Body of pancreas (tissue), 4 donors: Measurements from ENCODE around the gene SLC35F3. TPM values are rescaled to one million over a fixed set of nuclear protein-coding genes. Genes with fewer than 3 reads are reported as not detected.

Experiments
- ATAC-seq: fragments of 150-250 bp; one replicate; pipeline ENCODE4 v1.9.1; 2016
- DNase-seq, 4 donors: peaks; one replicate each; pipeline ENCODE4 v3.0.0-alpha.2; 2019
- H3K27ac ChIP-seq, 4 donors: fragments of 200-600 bp; sonication (generic); 1 replicate in 3 of 4; 2 replicates in 1 of 4; pipeline versions ENCODE4 v1.5.1 to v1.6.1; 2016 to 2019; ENCODE audit warnings: mild to moderate bottlenecking in 1 of 4, mixed read lengths in 1 of 4, moderate library complexity in 1 of 4
- H3K27me3 ChIP-seq, 2 donors: fragments of 200-600 bp; sonication (generic); one replicate each; pipeline ENCODE4 v1.6.0; 2016; ENCODE audit warnings: mild to moderate bottlenecking in 1 of 2
- H3K36me3 ChIP-seq, 2 donors: fragments of 200-600 bp; sonication (generic); replicated peaks in 1 of 2; 2 replicates each; pipeline ENCODE4 v1.5.1; 2016; ENCODE audit warnings: low read depth in 2 of 2; ENCODE audit not compliant: insufficient read depth in 1 of 2
- H3K4me1 ChIP-seq: fragments of 200-600 bp; sonication (generic); one replicate; pipeline ENCODE4 v1.6.0; 2016
- H3K4me3 ChIP-seq, 2 donors: fragments of 200-600 bp; sonication (generic); 1 replicate in 1 of 2; 2 replicates in 1 of 2; pipeline ENCODE4 v1.5.1; 2016 to 2019
- H3K9me3 ChIP-seq, 3 donors: fragments of 200-600 bp; sonication (generic); 1 replicate in 2 of 3; 2 replicates in 1 of 3; pipeline ENCODE4 v1.5.1; 2016
- CTCF ChIP-seq, 7 experiments: fragments of 450-650 bp in 4 of 7; fragments of 200-600 bp in 3 of 7; sonication (generic) in 3 of 7; IDR thresholded peaks; one replicate each; pipeline ENCODE4 v1.5.1; 2016 to 2019; ENCODE audit warnings: antibody characterized with exemption in 7 of 7
- POLR2A ChIP-seq, 3 donors: fragments of 450-650 bp; IDR thresholded peaks; one replicate each; pipeline ENCODE4 v1.6.1; 2016; ENCODE audit warnings: antibody characterized with exemption in 3 of 3, mild to moderate bottlenecking in 2 of 3
- WGBS, 2 donors: methylation state at CpG; one replicate each; pipeline ENCODE4 v1.1.5; 2017; 5-methylcytosine and 5-hydroxymethylcytosine counted together
- intact Hi-C: fragments of 100-400 bp; cut with DNase I; formaldehyde crosslinking; loops from one replicate; pipeline ENCODE4 v1.15.1; 2023
- total RNA-seq, 2 donors: library from RNA; depleted of rRNA; stranded (reverse); fragments of >200 nt; gene quantifications; one replicate each; pipeline ENCODE4 v1.1.0, GENCODE V29; 2016

Gene SLC35F3
- total RNA-seq, 2 donors from 2014 or later, result 0.99 to 11.7 TPM

GRCh38 chr1:234309598-234310459 is 405.4 kb downstream of the SLC35F3 start:
- WGBS, 2 donors, result 30% methylated on average over 26 of the region's 26 CpGs
- no peaks in the 10 kb centered on the region for H3K27me3 ChIP-seq
- no peaks in the 10 kb centered on the region for H3K9me3 ChIP-seq
- ATAC-seq (peak; percentile 88), DNase-seq (peak; percentile 76 to 84 (median 78))
- intact Hi-C loops, result loop anchor here (5.0 to 10.0 kb wide), 3 partner anchors 93 to 198 kb away; no protein-coding TSS in a partner anchor
- no peaks in the 10 kb centered on the region for H3K36me3 ChIP-seq
- peaks cover 11% of the 10 kb centered on the region for H3K4me1 ChIP-seq
- H3K4me3 ChIP-seq, result no peak overlapping the region
- TF ChIP-seq CTCF (IDR thresholded peaks at IDR 0.05) (peak; percentile 75 to 93 (median 85)), POLR2A (IDR thresholded peaks at IDR 0.05) (no peak)
- H3K27ac ChIP-seq, result no peak overlapping the region

- H3K27ac ChIP-seq, result no peak overlapping the region
- H3K36me3 ChIP-seq, result no peaks in the 10 kb centered on the region
- no peak overlapping the region for H3K4me3 ChIP-seq
- TF ChIP-seq POLR2A (IDR thresholded peaks at IDR 0.05) (no peak), CTCF (IDR thresholded peaks at IDR 0.05) (no peak)
- H3K4me1 ChIP-seq, result peaks cover 11% of the 10 kb centered on the region
- DNase-seq (no peak), ATAC-seq (no peak)
- H3K9me3 ChIP-seq, result no peaks in the 10 kb centered on the region
- no peaks in the 10 kb centered on the region for H3K27me3 ChIP-seq
- 25 to 47% methylated on average over 1 of the region's 1 CpG for WGBS, 2 donors
- intact Hi-C loops, result loop anchor here (5.0 to 10.0 kb wide), 3 partner anchors 93 to 198 kb away; no protein-coding TSS in a partner anchor
Observed at GRCh38 chr1:234310460-234310817, 406.0 kb downstream of the SLC35F3 start.

GRCh38 chr1:234311414-234311813 is 406.9 kb downstream of the SLC35F3 start:
- ATAC-seq (no peak), DNase-seq (no peak)
- Histone ChIP-seq H3K27ac (no peak overlapping the region), H3K9me3 (no peaks in the 10 kb centered on the region), H3K27me3 (no peaks in the 10 kb centered on the region), H3K36me3 (no peaks in the 10 kb centered on the region), H3K4me1 (peaks cover 11% of the 10 kb centered on the region), H3K4me3 (no peak overlapping the region)
- intact Hi-C loops, result loop anchor here (5.0 to 10.0 kb wide), 3 partner anchors 94 to 199 kb away; no protein-coding TSS in a partner anchor
- TF ChIP-seq CTCF (IDR thresholded peaks at IDR 0.05), result no peak
- TF ChIP-seq POLR2A (IDR thresholded peaks at IDR 0.05), result no peak
- 75 to 88% methylated on average over 7 of the region's 7 CpGs for WGBS, 2 donors

GRCh38 chr1:234313171-234313570 is 408.7 kb downstream of the SLC35F3 start:
- 80 to 86% methylated on average over 4 of the region's 4 CpGs for WGBS, 2 donors
- ATAC-seq, result no peak
- TF ChIP-seq CTCF (IDR thresholded peaks at IDR 0.05), result no peak
- TF ChIP-seq POLR2A (IDR thresholded peaks at IDR 0.05), result no peak
- intact Hi-C loops, result loop anchor here (5.0 to 10.0 kb wide), 3 partner anchors 96 to 201 kb away; no protein-coding TSS in a partner anchor
- no peaks in the 10 kb centered on the region for H3K27me3 ChIP-seq
- H3K9me3 ChIP-seq, result no peaks in the 10 kb centered on the region
- no peaks in the 10 kb centered on the region for H3K36me3 ChIP-seq
- peaks cover 11% of the 10 kb centered on the region for H3K4me1 ChIP-seq
- no peak for DNase-seq
- H3K4me3 ChIP-seq, result no peak overlapping the region
- H3K27ac ChIP-seq, result no peak overlapping the region
